Measurements from ENCODE around the gene DHRS3.
"Not testable (repeated sequence)": the region's sequence is repeated elsewhere in the genome, so short reads cannot be mapped to it uniquely, and the experiment has no call there.

DHRS3 gene

GRCh38 chr1:12551584-12551983, 66.4 kb downstream of the DHRS3 start:
- DNase-seq, result no peak

DNA sequence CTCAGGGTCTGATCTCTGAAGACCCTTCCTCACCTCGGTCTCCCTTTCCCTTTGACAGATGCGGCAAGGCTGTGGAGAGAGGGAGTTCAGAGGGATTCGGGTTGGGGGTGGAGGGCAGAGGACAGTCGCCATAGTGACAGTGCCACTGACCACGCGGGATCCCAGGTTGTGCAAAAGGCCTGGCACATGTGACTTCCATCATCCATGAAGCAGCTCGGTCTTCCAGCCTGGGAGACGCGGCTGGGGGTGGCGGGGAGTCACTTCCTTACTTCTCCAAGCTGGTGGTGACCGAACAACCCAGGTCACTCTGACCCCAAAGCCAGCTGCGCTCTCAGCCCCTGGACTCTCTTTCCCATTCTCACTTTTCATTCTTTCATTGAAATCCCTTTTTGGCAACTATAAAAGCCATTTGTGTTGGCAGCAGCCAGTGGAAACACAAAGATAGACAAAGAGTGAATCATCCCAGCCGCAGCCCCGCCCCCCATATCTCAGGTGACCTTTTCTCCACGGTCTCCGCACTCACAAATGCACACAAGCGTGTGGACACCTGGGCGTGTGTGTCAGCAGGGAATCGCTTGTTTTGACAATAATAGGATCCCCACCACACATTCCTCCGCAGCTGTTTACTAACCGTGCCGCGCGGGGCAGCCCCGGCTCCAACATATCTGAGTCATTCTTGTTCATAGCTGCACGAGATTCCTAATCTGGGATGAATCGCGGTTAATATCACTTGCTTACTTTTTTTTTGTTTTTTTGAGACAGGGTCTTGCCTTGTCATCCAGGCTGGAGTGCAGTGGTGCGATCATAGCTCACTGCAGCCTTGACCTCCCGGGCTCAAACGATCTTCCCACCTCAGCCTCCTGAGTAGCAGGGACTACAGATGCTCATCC, 68.3 kb downstream of the DHRS3 start:
- peak; percentile 18 to 19 for DNase-seq

DNA sequence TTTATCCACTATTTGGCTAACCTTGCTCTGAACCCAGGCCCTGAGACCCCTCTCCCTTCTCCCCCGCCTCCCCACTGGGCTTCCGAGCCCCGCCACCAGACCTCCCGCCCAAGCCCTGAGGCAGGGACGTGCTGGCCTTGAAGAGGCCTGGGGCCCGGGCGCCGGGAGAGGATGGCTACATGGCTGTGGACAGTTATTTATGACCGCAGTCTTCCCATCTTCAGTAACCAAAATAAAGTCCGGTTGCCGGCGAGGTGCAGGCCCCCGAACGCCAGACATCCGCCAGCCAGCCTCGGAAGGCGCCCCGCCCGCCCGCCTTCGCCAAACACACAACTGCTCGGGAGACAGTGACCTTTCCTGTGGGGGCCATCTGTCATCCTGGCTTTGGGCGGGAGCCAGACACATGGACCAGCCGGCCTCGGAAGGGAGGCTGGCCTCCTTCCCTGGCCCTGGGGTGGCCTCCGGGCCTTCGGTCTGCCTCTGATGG, 69.0 kb downstream of the DHRS3 start:
- DNase-seq, result no peak

- no peak for DNase-seq
Measured at GRCh38 chr1:12548279-12548972, 69.6 kb downstream of the DHRS3 start.

DNA sequence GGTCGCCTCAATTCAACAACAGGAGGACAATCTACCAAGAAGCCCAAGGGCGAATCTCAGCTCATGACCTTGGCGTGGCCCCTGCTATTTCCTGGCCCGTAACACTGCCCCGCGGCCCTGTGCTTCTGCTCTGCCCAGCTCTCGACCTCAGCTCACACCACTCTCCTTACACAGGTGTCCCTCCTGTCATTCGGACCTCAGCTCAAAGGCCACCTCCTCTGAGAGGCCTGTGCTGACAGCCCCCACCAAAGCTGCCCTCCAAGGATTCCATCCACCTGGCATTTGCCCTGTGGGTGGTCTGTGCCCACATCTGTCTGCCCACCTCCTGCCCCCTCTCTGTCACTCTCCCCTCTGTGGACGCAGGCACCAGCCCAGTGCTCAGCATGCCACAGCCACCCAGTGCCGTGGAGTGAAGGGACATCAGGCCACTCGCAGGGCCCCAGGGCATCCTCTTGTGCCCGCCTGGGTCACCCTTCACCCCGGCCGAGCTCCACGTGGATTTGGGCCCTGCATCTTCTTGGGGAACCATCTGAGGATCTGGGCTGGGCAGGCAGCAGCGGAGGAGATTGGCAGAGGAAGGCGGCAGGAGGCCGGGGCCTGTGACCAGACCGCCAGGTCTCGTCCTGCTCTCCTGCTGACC, 70.3 kb downstream of the DHRS3 start:
- no peak for DNase-seq

- no peak for DNase-seq
Measured at GRCh38 chr1:12546771-12547585, 71.0 kb downstream of the DHRS3 start.

- DNase-seq, result no peak
Measured at GRCh38 chr1:12544992-12545391, 73.0 kb downstream of the DHRS3 start.

DNA sequence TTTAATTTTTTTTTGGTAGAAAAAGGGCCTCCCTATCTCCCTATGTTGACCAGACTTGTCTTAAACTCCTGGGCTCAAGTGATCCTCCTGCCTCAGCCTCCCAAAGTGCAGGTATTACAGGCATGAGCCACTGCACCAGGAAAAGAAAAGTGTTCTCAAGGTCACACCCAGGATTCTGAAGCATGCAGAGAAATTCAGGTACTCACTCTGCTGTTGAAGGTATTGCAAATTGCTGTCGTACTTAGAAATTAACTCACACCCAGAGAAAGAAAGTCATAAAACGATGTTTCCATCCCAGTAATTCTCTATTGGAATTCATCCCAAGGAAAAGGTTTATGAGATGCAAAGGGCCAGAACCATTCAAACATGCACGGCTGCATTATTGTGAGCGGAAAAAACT, 73.7 kb downstream of the DHRS3 start:
- DNase-seq, result no peak

DNA sequence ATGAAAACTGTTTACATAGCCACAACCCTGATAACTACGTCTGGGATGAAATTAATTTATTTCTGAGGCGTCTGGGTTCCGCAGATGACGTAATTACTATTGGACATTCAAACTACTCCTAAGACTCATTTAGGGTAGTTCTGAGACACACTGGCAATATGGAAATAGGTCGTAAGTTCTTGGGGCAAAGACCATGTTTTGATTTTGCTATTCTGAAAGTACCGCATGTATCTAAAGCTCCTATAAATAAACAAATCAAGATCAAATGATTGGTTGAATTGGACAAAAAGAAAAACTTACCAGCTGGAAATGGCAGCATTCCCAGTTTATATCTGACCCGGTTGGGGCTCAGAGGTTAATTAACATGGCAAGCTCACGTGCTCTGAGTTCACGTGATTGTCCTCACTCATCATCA, 74.3 kb downstream of the DHRS3 start:
- DNase-seq, result no peak

DNA sequence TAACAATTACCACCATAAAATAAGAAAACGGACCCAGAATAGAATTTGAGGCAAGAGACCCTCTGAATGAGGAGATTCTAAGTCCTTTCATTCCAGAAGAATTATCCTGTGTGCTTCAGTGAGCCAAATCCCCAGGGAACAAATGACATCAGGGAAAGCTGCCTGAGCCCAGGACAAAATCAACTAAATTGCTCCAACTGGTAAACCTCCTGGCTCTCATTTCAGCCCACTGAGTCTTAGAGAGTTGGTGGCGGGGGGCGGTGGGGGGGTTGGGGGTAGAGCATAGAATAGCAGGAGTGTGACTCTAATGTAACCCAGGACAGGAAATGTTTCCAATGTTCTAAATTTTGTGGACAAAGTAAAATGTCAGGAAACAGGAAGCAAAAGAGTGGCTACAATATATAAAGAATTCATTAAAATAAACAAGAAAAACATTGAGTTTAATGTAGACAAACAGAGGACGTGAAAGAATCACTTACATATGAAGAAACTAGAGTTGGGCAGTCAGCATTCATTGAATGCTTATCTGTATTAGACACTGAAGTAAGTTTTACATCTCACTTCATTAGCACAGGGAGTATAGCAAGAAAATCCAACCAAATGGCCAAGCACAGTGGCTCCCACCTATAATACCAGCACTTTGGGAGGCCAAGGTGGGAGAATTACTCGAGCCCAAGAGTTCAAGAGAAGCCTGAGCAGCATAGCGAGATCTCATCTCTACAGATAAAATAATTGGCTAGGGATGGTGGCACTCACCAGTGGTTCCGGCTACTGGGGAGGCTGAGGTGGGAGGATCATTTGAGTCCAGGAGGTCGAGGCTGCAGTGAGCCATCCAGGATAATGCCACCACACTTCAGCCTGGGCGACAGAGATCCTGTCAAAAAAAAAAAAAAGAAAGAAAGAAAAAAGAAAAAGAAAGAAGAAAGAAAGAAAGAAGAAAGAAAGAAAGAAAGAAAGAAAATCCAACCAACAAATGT, 75.1 kb downstream of the DHRS3 start:
- DNase-seq, result no peak

DNA sequence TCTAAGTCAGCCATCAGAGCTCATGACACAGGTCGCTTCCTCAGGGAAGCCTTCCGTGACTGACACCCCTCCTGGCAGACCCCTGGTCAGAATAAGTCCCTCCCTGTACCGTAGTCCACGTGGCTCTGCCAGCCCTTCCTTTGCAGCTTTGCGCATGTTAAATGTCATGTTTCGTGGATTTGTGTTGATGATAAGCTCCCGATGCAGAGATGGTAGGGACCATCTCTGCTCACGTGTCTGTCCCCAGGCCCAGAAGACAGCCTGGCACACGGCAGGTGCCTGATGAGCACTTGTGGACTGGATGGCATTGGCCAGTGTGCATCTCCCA, 75.9 kb downstream of the DHRS3 start:
- DNase-seq, result no peak

GRCh38 chr1:12541274-12542137, 76.5 kb downstream of the DHRS3 start:
- no peak for DNase-seq

GRCh38 chr1:12540580-12541273, 77.3 kb downstream of the DHRS3 start:
- DNase-seq, result no peak

DNA sequence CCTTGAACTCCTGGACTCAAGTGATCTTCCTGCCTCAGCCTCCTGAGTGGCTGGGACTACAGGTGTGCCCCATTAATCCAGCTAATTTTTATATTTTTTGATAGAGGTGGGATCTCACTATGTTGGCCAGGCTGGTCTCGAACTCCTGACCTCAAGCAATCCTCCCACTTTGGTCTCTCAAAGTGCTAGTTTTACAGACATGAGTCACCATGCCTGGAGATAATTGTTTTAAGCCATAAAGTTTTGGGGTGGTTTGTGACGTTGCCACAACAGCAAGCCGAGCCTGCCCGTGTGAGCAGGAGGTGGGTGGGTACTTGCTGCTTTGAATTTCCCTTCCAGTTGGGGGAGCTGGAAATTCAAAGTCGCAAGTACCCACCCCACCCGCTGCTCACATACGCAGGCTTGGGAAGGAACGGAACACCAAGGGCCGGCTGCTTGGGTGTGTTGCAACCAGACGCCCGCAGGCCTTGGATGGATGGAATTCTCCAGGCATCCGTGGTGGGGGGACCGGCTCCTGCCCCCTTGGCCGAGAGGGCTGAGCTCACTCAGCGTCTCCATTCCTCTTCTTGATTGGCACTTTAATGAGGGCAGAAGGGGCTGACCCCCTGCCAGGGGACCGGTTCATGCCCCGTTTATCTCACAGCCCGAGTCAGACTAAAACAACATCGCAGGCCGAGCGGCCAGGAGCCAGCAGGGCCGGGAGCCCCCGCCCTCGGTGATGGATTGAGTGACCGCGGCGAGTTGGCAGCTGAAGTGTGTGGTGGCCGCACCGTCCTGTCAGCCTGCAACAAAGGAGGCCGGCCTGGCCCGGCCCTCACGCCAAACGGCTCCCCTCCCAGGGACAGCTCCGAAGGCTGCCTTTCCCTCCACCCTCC, 78.1 kb downstream of the DHRS3 start:
- no peak for DNase-seq

DNA sequence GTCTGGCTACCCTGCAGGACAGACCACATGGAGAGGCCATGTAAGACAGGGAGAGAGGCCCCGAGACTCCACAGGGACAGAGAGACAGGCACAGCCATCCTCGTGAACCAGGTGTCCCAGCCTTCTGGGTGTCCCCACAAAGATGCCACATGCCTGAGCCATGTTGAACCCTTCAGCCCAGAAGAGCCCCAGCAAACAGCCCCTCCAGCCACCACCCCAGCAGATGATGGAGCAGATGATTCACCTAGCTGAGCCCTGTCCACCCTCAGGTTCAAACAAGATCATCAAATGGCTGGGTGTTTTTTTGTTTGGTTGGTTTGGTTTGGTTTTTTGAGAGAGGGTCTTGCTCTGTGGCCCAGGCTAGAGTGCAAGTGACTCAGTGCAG, 78.7 kb downstream of the DHRS3 start:
- DNase-seq, result no peak

GRCh38 chr1:12538536-12538935, 79.5 kb downstream of the DHRS3 start:
- DNase-seq, result not testable (repeated sequence)

- DNase-seq, result no peak
Measured at GRCh38 chr1:12537906-12538461, 80.0 kb downstream of the DHRS3 start.

GRCh38 chr1:12537294-12537693, 80.7 kb downstream of the DHRS3 start:
- DNase-seq, result no peak

All from activated CD4-positive, alpha-beta T cell treated with anti-CD3 and anti-CD28 coated beads, Interleukin-2, amount 50 U/mL, for 4 hours (primary cell).